Neural cell (in vitro differentiated cells): ENCODE measurements around the gene DIS3L2. TPM values are rescaled to one million over a fixed set of nuclear protein-coding genes. Genes with fewer than 3 reads are reported as not detected.

Source experiments
- H2AFZ ChIP-seq: fragments of 200-600, 300-800 bp; sonication (generic), shearing (Covaris generic); 2 replicates; pipeline ENCODE4 v1.6.0; 2014; ENCODE audit warnings: low read depth, mild to moderate bottlenecking, antibody characterized with exemption, low read length, moderate library complexity
- H3F3A ChIP-seq: fragments of 200-600 bp; shearing (Covaris generic); 2 replicates; pipeline ENCODE4 v1.6.1; 2016; ENCODE audit warnings: mild to moderate bottlenecking, moderate library complexity, mixed read lengths, antibody characterized with exemption, low read length; ENCODE audit not compliant: insufficient read depth, poor library complexity, severe bottlenecking
- H3K27ac ChIP-seq: fragments of 200-600, 300-800 bp; sonication (generic), shearing (Covaris generic); 2 replicates; pipeline ENCODE4 v1.5.1; 2014; ENCODE audit warnings: mild to moderate bottlenecking, low read length, moderate library complexity
- H3K27me3 ChIP-seq: fragments of 300-800, 200-600 bp; sonication (generic), shearing (Covaris generic); 2 replicates; pipeline ENCODE4 v1.6.0; 2014; ENCODE audit warnings: mild to moderate bottlenecking, low read depth, low read length, moderate library complexity; ENCODE audit not compliant: insufficient read depth
- H3K36me3 ChIP-seq: fragments of 300-800, 200-600 bp; sonication (generic), shearing (Covaris generic); 2 replicates; pipeline ENCODE4 v1.5.1; 2014; ENCODE audit warnings: mild to moderate bottlenecking, antibody characterized with exemption, low read length, moderate library complexity; ENCODE audit not compliant: insufficient read depth
- H3K4me2 ChIP-seq: fragments of 300-800, 200-600 bp; sonication (generic), shearing (Covaris generic); 2 replicates; pipeline ENCODE4 v1.6.0; 2014; ENCODE audit warnings: mild to moderate bottlenecking, low read length
- H3K4me3 ChIP-seq: fragments of 300-800, 200-600 bp; sonication (generic), shearing (Covaris generic); 2 replicates; pipeline ENCODE4 v1.5.1; 2014; ENCODE audit warnings: mild to moderate bottlenecking, low read length, moderate library complexity
- H3K79me2 ChIP-seq: fragments of 200-600 bp; shearing (Covaris generic); replicated peaks from 2 replicates; pipeline ENCODE4 v1.6.0; 2014; ENCODE audit warnings: mild to moderate bottlenecking, low read length, moderate library complexity; ENCODE audit not compliant: insufficient read depth
- H3K9ac ChIP-seq: fragments of 300-800, 200-600 bp; sonication (generic), shearing (Covaris generic); 2 replicates; pipeline ENCODE4 v1.6.1; 2016; ENCODE audit warnings: mild to moderate bottlenecking, low read length, mixed read lengths
- H3K9me2 ChIP-seq: fragments of 200-600 bp; shearing (Covaris generic); 2 replicates; pipeline ENCODE4 v1.6.1; 2016; ENCODE audit warnings: mild to moderate bottlenecking, low read length, mixed read lengths; ENCODE audit not compliant: insufficient read depth
- H3K9me3 ChIP-seq: fragments of 200-600, 300-800 bp; sonication (generic), shearing (Covaris generic); 2 replicates; pipeline ENCODE4 v1.6.1; 2016; ENCODE audit warnings: mild to moderate bottlenecking, mixed run types, low read length, moderate library complexity, mixed read lengths
- H4K20me1 ChIP-seq: fragments of 200-600 bp; shearing (Covaris generic); 2 replicates; pipeline ENCODE4 v1.6.1; 2016; ENCODE audit warnings: mild to moderate bottlenecking, mixed run types; ENCODE audit not compliant: insufficient read depth
- CTCF ChIP-seq: fragments of 450-650 bp; IDR thresholded peaks from 2 replicates; pipeline ENCODE4 v1.5.1; 2014; ENCODE audit warnings: antibody characterized with exemption, mild to moderate bottlenecking, moderate library complexity; ENCODE audit not compliant: poor library complexity, severe bottlenecking
- EP300 ChIP-seq: fragments of 450-650 bp; conservative IDR thresholded peaks from 2 replicates; pipeline ENCODE4 v1.6.1; 2014; ENCODE audit warnings: antibody characterized with exemption, mild to moderate bottlenecking, moderate library complexity; ENCODE audit not compliant: poor library complexity, severe bottlenecking
- EZH2 ChIP-seq: fragments of 200-600, 300-800 bp; shearing (Covaris generic), sonication (generic); IDR thresholded peaks from 2 replicates; pipeline ENCODE4 v1.6.1; 2014; ENCODE audit warnings: antibody characterized with exemption, low read length, borderline replicate concordance, mild to moderate bottlenecking; ENCODE audit not compliant: insufficient read depth, poor library complexity, severe bottlenecking
- MXI1 ChIP-seq: fragments of 450-650 bp; conservative IDR thresholded peaks from 2 replicates; pipeline ENCODE4 v1.6.1; 2014; ENCODE audit warnings: antibody characterized with exemption, mild to moderate bottlenecking; ENCODE audit not compliant: poor library complexity, severe bottlenecking
- POLR2AphosphoS5 ChIP-seq: IDR thresholded peaks from 2 replicates; pipeline ENCODE4 v1.6.1; 2012
- RAD21 ChIP-seq: fragments of 450-650 bp; conservative IDR thresholded peaks from 2 replicates; pipeline ENCODE4 v1.6.1; 2014; ENCODE audit warnings: antibody characterized with exemption, mild to moderate bottlenecking, moderate library complexity
- REST ChIP-seq: IDR thresholded peaks from 2 replicates; pipeline ENCODE4 v1.6.1; 2012; ENCODE audit warnings: borderline replicate concordance
- SMC3 ChIP-seq: fragments of 450-650 bp; conservative IDR thresholded peaks from 2 replicates; pipeline ENCODE4 v1.6.1; 2014; ENCODE audit warnings: antibody characterized with exemption, mild to moderate bottlenecking, moderate library complexity; ENCODE audit not compliant: poor library complexity
- TAF1 ChIP-seq: IDR thresholded peaks from 2 replicates; pipeline ENCODE4 v1.6.1; 2012; ENCODE audit warnings: low read depth
- polyA plus RNA-seq: library from polyadenylated mRNA; depleted of rRNA; stranded (reverse); fragments of >200 nt; gene quantifications from 2 replicates; pipeline ENCODE4 v1.2.3, GENCODE V29; 2014

DIS3L2 gene
- polyA plus RNA-seq, 1 donor from 2014 or later = 20.0 TPM

- Histone ChIP-seq H3K27ac (no peak overlapping the region), H3F3A (no peaks in the 10 kb centered on the region), H3K4me3 (no peak overlapping the region), H4K20me1 (no peaks in the 10 kb centered on the region), H3K9me2 (no peaks in the 10 kb centered on the region), H2AFZ (no peak overlapping the region), H3K79me2 (no peaks in the 10 kb centered on the region), H3K36me3 (no peaks in the 10 kb centered on the region), H3K9me3 (no peaks in the 10 kb centered on the region), H3K4me2 (no peak overlapping the region), H3K27me3 (no peaks in the 10 kb centered on the region), H3K9ac (no peak overlapping the region)
- no peak for TF ChIP-seq MXI1
Observed at GRCh38 chr2:232343821-232344220, 382.3 kb downstream of the DIS3L2 start.

GRCh38 chr2:232345251-232345650 is 383.7 kb downstream of the DIS3L2 start:
- Histone ChIP-seq H3K9me3 (no peaks in the 10 kb centered on the region), H4K20me1 (no peaks in the 10 kb centered on the region), H3F3A (no peaks in the 10 kb centered on the region), H3K4me3 (no peak overlapping the region), H3K9me2 (no peaks in the 10 kb centered on the region), H3K27ac (no peak overlapping the region), H3K27me3 (peaks cover 6% of the 10 kb centered on the region), H3K36me3 (no peaks in the 10 kb centered on the region), H2AFZ (no peak overlapping the region), H3K79me2 (no peaks in the 10 kb centered on the region), H3K9ac (no peak overlapping the region), H3K4me2 (no peak overlapping the region)
- TF ChIP-seq POLR2AphosphoS5 (no peak), REST (no peak), EZH2 (no peak), SMC3 (no peak), TAF1 (no peak), RAD21 (no peak), EP300 (no peak), CTCF (no peak), MXI1 (no peak)

- no peaks in the 10 kb centered on the region for H3K36me3 ChIP-seq
- no peak overlapping the region for H3K27ac ChIP-seq
- H3F3A ChIP-seq = no peaks in the 10 kb centered on the region
- H3K27me3 ChIP-seq = peaks cover 27% of the 10 kb centered on the region
- no peaks in the 10 kb centered on the region for H4K20me1 ChIP-seq
- TF ChIP-seq REST (no peak), EP300 (no peak)
- H3K9me2 ChIP-seq = no peaks in the 10 kb centered on the region
- H3K79me2 ChIP-seq = no peaks in the 10 kb centered on the region
- H3K4me3 ChIP-seq = no peak overlapping the region
- no peak overlapping the region for H3K9ac ChIP-seq
- no peaks in the 10 kb centered on the region for H3K9me3 ChIP-seq
- H2AFZ ChIP-seq = no peak overlapping the region
- no peak overlapping the region for H3K4me2 ChIP-seq
Observed at GRCh38 chr2:232347369-232347768, 385.9 kb downstream of the DIS3L2 start.
